NCI-H345 treated with DMSO at 0.1 percent for 48 hours (cell line): ENCODE results near the gene ARHGDIG.
"Not testable (repeated sequence)": the region's sequence is repeated elsewhere in the genome, so short reads cannot be mapped to it uniquely, and the experiment has no call there.

Source experiments
- DNase-seq: peaks from one replicate; lab custom pipeline; 2025; ENCODE audit not compliant: unreplicated experiment; lab: John Stamatoyannopoulos, UW

Gene ARHGDIG

GRCh38 chr16:280552-280951 lies at the start of gene ARHGDIG:
Gene ARHGDIG, plus strand, starts transcription at chr16:280591. Its CDS starts 90 bp downstream, at chr16:280681.
- DNase-seq: no peak

- DNase-seq: no peak
These were observed 49.4 kb upstream of the ARHGDIG start for GRCh38 chr16:230949-231348.

GRCh38 chr16:234468-235305 lies 45.7 kb upstream of the ARHGDIG start, which contains the start of gene FAM234A:
Gene FAM234A, plus strand, starts transcription at chr16:234821. Its CDS starts 19,593 bp downstream, at chr16:254414.
- peak; percentile 86 for DNase-seq

GRCh38 chr16:239948-240277 lies 40.5 kb upstream of the ARHGDIG start:
- DNase-seq: no peak

GRCh38 chr16:240559-240958 lies 39.8 kb upstream of the ARHGDIG start:
- no peak for DNase-seq

GRCh38 chr16:242281-242680 lies 38.1 kb upstream of the ARHGDIG start:
- no peak for DNase-seq

- no peak for DNase-seq
These were observed 37.0 kb upstream of the ARHGDIG start for GRCh38 chr16:243348-243747.

GRCh38 chr16:245105-245504 lies 35.3 kb upstream of the ARHGDIG start:
- no peak for DNase-seq

GRCh38 chr16:247027-247426 lies 33.4 kb upstream of the ARHGDIG start:
- no peak for DNase-seq

GRCh38 chr16:249431-249830 lies 31.0 kb upstream of the ARHGDIG start:
- no peak for DNase-seq

GRCh38 chr16:252366-253337 lies 27.7 kb upstream of the ARHGDIG start:
- DNase-seq: no peak

GRCh38 chr16:253833-254232 lies 26.6 kb upstream of the ARHGDIG start:
- no peak for DNase-seq

GRCh38 chr16:254461-254860 lies 25.9 kb upstream of the ARHGDIG start:
- no peak for DNase-seq

- DNase-seq: no peak
These were observed 25.2 kb upstream of the ARHGDIG start for GRCh38 chr16:255183-255582.

- DNase-seq: not testable (repeated sequence)
These were observed 22.3 kb upstream of the ARHGDIG start for GRCh38 chr16:258091-258490.

GRCh38 chr16:259226-259625 lies 21.2 kb upstream of the ARHGDIG start:
- DNase-seq: no peak

GRCh38 chr16:259814-260253 lies 20.6 kb upstream of the ARHGDIG start:
- no peak for DNase-seq

GRCh38 chr16:260326-260725 lies 20.1 kb upstream of the ARHGDIG start:
- no peak for DNase-seq

- DNase-seq: no peak
These were observed 19.2 kb upstream of the ARHGDIG start for GRCh38 chr16:261031-261691.

- DNase-seq: no peak
These were observed 18.2 kb upstream of the ARHGDIG start for GRCh38 chr16:262121-262745.
